Inflammatory macrophage treated with lipopolysaccharide for 1 hour (primary cell): ENCODE measurements around the gene TCIRG1.

Experiments used
- DNase-seq, 2 donors: peaks; one replicate each; pipeline ENCODE4 v3.0.0-alpha.2; 2020 to 2022

TCIRG1 gene

DNA sequence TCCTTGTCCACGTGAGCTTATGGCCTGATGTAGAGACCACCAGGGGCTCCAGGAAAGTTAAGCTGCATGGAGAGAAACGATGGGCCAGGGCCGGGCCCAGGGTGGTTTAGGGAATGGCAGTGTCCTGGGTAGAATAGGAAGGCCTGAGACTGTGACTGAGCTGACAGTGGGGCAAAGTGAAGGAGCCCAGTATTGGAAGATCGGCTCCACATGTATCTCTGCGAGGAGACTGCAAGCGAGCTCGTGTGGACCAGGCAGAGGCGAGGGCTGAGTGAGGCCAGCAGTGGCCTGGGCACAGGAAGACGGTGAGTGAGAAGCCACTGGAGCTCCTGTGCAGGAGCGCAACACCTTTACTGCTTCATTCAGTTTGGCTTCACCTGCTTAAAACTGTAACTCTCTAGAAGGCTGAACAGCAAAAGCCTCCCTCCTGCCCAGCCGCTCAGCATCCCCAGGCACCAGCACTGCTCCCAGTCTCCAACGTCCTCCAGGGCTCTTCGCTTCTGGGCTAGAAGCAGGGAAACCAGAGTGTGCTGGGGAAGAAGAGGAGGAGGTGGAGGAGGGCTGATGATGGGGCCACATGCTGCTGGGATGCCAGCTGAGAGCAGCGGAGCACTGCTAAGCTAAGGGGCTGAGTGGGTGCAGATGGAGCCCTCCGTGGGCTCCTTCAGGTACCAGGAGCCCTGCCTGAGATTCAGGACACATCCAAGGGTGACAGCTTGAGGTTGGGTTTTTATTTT is 13.5 kb downstream of the TCIRG1 start:
- no peak for DNase-seq

GRCh38 chr11:68053117-68053516 is 14.3 kb downstream of the TCIRG1 start:
- no peak for DNase-seq

DNA sequence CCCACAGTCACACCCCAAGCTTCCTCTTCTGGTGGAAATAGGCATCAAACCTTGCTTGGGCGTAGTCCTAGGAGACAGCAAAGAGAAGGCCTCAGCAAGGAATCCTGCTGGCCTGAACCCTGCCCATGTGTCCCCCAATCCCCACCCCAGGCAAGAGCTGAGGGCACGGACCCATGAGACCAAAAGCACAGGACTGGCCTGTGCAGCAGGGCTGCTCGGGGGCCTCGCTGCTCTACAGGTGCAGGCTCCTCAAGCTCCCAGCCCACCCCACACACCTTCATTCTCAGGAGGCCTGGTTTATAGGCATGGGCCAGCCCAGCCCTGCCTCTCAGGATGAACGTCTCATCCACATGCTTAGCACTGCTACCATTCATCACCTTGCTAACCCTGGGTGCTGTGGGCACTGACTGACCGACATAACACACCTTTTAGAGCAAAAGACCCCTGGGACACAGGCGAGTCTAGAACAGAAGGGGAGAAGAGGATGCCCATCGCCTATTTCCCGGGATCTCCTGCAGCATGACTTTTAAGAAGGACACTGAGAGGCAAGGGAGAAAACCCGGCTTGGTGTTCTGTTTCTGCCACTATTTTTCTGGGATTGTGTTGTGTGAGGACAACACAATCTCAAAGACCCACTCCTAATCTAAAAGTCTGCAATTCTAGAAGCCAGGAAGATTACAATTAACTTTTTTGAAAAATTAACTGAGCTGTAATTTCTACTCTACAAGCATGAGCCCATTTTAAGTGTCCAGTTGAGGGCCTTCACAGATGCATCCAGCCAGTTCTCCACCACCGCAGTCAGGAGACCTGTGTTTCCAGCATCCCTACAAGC is 15.4 kb downstream of the TCIRG1 start:
- no peak for DNase-seq

DNA sequence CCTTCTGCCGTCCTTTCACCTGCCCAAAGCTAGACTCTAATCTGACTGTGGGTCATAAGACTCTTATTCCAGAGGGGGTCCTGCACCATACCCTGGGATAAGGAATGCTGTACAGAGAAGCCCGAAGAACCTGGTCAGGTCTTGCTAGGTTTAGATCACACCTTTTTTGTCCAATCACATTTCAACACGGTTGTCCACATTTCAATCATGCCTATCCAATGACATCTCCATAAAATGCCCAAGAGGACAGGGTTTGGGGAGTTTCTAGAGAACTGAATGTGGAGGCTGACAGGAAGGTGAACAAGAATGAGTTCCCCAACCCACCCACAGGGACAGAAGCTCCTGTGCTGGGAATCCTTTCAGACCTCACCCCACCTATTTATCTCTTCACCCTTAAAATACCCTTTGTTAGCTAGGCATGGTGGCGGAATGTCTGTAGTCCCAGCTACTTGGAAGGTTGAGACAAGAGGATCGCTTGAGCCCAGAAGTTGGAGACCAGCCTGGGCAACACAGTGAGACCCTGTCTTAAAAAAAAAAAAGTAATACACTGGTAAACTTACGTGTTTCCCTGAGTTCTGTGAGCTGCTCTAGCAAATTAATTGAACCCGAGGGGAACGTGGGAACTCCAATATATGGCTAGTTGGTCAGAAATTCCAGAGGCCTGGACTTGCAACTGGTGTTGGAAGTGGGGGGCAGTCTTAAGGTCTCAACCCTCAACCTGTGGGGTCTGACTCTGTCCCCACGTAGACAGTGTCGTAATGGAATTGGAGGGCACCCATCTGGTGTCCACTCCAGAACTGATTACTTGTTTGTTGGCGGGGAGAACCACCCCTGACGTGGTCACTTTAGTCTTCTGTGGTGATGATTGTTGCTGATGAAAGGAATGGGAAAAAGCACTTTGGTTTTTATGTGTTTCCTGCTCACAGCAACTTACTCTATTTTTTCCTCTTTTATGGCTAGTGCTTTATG is 17.8 kb downstream of the TCIRG1 start:
- DNase-seq, result no peak

DNA sequence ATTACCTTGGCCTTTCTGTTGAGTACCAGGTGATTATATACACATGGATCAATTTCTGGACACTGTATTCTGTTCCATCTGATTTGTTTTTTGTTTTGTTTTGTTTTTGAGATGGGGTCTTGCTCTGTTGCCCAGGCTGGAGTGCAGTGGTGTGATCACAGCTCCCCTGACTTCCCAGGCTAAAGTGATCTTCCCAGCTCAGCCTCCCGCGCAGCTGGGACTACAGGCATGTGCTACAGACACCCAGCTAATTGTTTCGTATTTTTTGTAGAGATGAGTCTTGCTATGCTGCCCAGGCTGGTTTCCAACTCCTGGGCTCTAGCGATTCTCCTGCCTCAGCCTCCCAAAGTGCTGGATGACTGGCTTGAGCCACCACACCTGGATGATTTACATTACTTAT is 19.0 kb downstream of the TCIRG1 start:
- no peak for DNase-seq

DNA sequence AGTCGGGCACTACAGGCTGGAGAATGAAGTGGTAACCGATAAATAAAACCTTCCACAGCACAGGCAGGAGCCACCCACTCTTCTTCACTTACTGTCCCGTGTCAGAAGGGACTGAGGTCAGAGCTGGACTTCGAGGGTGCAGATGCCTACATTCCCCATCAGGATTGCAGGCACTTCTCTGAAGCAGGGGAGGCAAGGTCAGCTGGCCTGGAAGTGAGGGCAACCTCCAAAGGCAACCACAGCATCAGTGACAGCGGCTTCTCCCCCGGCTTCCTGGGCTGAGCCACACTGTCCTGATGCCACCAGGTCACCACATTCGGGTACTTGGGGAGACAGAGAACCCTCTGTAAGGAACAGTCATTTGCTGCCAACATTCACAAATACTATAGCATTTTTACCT is 22.7 kb downstream of the TCIRG1 start:
- peak in 1 of 2 donors; percentile 18 for DNase-seq

DNA sequence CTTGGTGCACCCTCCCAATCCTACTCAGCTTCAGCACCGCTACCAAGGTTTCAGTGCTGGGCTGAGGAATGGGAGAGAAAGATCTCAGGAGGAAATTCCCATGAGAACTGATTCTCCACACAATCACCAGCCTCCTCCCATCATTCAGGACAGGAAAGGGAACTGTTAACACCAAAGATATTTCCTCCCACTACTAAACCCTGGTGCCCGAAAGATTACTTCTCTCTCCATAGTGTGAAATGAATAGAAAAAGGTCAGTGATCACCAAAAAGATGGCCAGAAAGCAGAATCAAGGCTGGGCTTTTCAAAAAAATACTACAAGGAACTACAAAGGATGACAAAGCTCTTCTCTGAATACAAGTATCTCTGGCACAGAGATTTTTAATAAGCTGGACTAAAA is 26.1 kb downstream of the TCIRG1 start:
- DNase-seq, result peak; percentile 20 to 40

GRCh38 chr11:68065841-68066240 is 27.0 kb downstream of the TCIRG1 start:
- DNase-seq, result no peak

GRCh38 chr11:68066742-68067141 is 27.9 kb downstream of the TCIRG1 start:
- DNase-seq, result no peak

DNA sequence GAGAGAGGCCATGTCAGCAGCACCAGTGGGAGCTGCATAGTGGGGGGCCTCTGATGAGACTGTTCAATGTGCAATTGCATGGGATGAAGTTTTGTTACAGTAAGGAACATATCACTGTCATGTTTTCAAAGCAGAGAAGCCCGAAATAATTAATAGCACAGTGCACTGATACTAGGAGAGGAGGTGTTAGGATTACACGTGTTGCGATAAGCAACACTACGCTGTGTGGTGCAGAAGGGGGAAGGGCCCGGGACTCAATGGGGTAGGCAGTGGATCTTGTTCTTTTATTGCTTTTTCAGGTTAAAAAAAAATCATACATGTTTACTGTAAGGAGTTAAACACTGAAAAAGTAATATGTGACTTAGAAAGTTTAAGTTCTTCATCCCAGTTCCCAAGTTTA is 29.2 kb downstream of the TCIRG1 start:
- DNase-seq, result no peak

DNA sequence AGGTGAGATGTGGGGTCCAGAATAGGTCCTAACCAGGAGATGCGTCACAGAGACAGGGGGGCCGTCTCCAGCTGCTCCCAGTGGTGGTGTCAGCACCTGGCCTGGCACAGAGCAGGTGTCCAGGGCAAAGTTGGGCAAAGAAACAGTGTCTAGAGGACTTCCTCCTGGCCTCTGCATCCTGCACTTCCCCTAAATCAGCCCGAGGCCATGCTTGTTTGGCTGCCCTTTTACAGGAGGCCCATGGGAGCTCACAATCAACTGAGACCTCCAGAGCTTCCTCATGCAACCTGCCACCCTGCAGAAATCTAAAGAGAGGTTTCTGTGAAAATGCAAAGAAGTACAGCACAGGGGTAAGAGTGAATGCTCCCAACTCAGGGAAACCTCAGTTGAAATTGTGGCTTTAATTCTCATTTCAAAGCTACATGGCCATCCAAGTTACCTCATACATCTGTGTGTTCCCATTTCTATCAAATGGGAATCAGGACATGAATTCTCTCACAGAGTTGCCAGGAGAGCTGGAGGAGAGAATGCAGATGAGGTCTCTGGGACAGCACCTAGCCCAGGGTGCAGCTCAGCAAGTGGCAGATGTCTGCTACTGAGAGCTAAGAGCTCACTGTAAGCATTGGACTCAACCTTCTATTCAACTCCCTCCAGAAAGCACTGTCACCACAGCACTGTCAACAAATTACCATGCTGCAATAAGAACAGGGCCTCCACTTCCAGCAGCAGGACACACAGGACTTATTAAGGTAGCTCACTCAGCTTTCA is 32.6 kb downstream of the TCIRG1 start:
- no peak for DNase-seq

DNA sequence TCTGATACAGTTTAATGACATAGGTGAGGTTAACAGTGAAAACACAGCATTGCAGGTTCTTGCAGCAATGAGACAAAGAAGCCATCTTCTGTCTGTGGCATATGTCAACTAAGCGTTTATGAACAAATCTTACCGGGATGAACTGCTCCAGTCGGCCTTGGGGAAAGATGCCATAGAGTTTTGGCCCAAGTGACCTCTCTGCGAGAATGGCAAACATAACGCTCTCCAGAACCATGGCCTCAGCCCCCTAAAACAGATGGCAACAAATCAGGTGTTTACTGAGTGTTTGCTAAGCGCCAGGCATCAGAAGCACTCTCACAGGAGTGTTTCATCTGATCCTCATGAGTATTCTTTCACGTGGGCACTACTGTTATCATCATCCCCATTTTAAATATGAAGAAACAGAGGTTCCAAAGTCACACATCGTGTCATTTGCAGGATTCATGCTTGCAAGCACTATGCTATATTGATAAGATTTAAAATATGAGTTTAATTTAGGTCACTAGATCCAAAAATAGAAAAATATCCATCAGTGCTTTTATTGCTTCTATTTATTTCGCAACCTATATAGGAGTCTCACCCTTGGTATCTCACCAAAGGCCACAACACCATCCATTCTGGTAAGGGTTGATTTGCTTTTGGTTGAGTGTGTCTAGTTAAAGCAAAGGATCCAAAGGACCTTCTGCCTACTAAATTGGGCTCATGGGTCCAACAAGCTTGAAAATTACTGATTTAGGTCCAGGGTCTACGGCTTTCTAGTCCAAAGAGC is 35.9 kb downstream of the TCIRG1 start:
- DNase-seq, result no peak

DNA sequence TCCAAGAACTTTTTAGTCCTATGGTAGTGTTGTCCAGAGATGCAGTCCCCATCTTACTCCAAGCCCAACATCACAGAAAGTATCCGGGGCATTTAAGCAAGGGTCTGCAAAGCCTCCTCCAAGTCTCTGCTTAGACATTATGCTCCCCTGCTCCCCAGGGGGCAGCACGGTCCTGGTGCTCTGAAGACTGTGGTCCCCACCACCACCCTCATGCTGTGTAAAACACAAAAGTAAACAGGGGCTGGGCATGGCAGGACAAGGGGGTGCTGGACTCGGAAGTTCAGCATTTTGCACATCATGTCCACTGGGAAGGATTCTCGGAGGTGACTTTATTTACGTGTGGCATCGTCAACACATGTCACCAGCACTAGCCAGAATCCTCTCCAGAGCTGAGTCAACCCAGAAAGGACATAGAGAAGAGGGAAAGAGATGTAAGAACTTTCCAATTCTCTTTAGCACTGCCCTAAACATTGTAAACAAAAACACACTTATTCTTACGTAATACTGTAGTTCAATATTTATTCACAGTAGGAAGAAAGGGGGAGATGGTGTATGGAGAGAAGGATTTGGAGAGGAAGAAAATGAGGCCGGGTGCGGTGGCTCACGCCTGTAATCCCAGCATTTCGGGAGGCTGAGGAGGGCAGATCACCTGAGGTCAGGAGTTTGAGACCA is 37.7 kb downstream of the TCIRG1 start:
- no peak for DNase-seq

- no peak for DNase-seq
Measured at GRCh38 chr11:68077617-68078582, 39.1 kb downstream of the TCIRG1 start.

DNA sequence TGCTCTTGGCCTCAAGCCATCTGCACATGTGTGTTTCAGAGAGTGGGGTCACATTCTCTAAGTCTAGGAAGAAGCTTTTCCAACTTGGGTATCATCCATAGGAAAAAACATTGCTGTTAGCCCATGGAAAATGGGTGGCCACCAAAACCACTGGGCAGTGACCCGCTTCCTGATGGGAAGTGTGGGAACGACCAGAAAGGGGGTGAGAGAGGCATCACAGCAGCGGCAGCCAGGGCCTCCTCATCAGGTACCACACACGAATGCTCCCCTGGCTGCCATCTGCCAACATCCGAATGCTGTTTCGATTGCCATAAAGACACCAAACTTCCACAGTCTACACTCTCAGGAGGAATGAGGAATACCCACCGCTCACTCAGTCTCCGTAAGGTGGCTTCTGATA is 42.0 kb downstream of the TCIRG1 start:
- DNase-seq, result no peak

GRCh38 chr11:68081691-68082090 is 42.9 kb downstream of the TCIRG1 start:
- no peak for DNase-seq

- no peak for DNase-seq
Measured at GRCh38 chr11:68082481-68082880, 43.7 kb downstream of the TCIRG1 start.

DNA sequence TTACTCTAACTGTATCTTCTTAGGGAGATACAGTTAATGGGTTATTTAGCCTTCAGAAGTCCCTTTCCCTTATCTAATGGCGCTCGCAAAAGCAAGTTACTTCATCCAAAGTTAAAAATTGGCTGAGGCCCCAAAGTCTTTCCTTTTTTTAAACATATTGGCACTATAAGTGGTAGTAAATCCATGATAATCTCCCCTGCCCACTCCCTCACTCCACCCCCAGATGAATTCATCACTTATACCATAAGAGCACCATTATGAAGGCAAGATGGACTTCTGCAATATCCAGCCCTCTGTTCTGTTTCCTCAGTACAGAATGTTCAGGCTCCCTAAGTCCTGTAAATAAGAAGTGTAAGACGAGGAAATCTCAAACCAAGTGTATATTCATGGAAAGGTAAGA is 44.7 kb downstream of the TCIRG1 start:
- no peak for DNase-seq

DNA sequence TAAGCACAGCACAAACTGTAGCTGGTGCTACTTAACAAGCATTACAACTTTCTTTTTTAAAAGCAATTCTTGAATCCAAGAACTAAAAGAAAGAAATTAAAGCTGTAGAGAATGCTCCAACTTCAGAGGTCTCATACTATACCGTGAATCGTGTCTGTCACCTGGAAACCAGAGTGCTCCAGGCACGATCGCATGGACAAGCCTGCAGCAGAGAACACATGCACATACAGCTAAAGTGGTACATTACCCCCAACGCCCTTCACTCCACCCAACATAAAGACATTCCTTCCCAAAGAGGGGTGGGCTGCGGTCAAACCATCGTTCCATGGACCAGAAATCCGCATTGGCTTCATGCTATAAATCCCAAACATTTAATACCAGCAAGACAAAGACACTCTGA is 50.9 kb downstream of the TCIRG1 start:
- no peak for DNase-seq

DNA sequence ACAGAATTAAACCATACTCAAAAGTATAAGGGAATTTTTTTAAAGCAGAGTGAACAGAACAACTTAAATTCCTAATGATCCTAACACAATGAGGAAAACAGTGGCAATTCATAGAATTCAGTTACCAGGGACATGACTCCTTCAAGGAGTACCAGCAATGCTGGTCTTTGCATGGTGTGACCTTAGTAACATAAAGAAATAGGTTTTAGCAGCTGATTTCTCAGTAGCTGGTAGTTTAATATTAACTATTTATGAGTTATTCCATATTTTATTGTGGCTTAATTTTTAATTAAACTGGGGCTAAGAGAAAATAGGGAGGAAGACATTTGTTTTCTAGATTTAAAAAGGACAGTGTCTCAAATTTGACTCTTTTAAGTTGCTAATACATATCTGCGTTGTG is 51.5 kb downstream of the TCIRG1 start:
- no peak for DNase-seq
